SJSA1 (cell line): Measurements from ENCODE around the gene ALAS1. TPM values are rescaled to one million over a fixed set of nuclear protein-coding genes. Genes with fewer than 3 reads are reported as not detected.
"Not testable (repeated sequence)": the region's sequence is repeated elsewhere in the genome, so short reads cannot be mapped to it uniquely, and the experiment has no call there.

Source experiments
- DNase-seq, 2 experiments: peaks; one replicate each; pipeline ENCODE4 v3.0.0-alpha.2; 2015 to 2020; ENCODE audit warnings: low spot score in 2 of 2, low read depth in 1 of 2
- H3K27ac ChIP-seq: fragments of 250-450 bp; sonication (Bioruptor Pico); 2 replicates; pipeline ENCODE4 v1.5.1; 2020; ENCODE audit warnings: mild to moderate bottlenecking, moderate library complexity
- H3K27me3 ChIP-seq: fragments of 250-450 bp; sonication (Bioruptor Pico); replicated peaks from 2 replicates; pipeline ENCODE4 v1.5.1; 2020; ENCODE audit warnings: mild to moderate bottlenecking, moderate library complexity
- H3K36me3 ChIP-seq: fragments of 250-450 bp; sonication (Bioruptor Pico); 2 replicates; pipeline ENCODE4 v1.5.1; 2020; ENCODE audit warnings: mild to moderate bottlenecking
- H3K4me1 ChIP-seq: fragments of 250-450 bp; sonication (Bioruptor Pico); replicated peaks from 2 replicates; pipeline ENCODE4 v1.6.1; 2021; ENCODE audit warnings: mild to moderate bottlenecking
- H3K4me3 ChIP-seq: fragments of 250-450 bp; sonication (Bioruptor Pico); 2 replicates; pipeline ENCODE4 v1.5.1; 2020; ENCODE audit warnings: mild to moderate bottlenecking
- H3K9me3 ChIP-seq: fragments of 250-450 bp; sonication (Bioruptor Pico); replicated peaks from 2 replicates; pipeline ENCODE4 v1.5.1; 2020; ENCODE audit warnings: mild to moderate bottlenecking
- total RNA-seq: library from RNA; depleted of rRNA; stranded (reverse); fragments of >200 nt; shearing (Covaris generic); gene quantifications from 2 replicates; pipeline ENCODE4 v1.2.3, GENCODE V29; 2014; rRNA removed

Gene ALAS1
- 26.6 and 44.8 TPM in 2 replicates for total RNA-seq

- H3K27ac ChIP-seq, result peak within 1 kb of the TSS; percentile 31
- peak within 1 kb of the TSS; percentile 86 for H3K4me3 ChIP-seq
- DNase-seq, result peak; percentile 90 to 96
- H3K27me3 ChIP-seq, result no peaks in the 10 kb centered on the region
- peaks cover 36% of the 10 kb centered on the region for H3K4me1 ChIP-seq
- H3K36me3 ChIP-seq, result peaks cover 49% of the 10 kb centered on the region
- H3K9me3 ChIP-seq, result no peaks in the 10 kb centered on the region
Measured at GRCh38 chr3:52197842-52198625, at the start of gene ALAS1. TSS of gene ALAS1 (plus strand) at chr3:52198160. CDS start at chr3:52199242, 1,082 bp downstream.

- Histone ChIP-seq H3K4me1 (peaks cover 22% of the 10 kb centered on the region), H3K27ac (no peak overlapping the region), H3K36me3 (peaks cover 64% of the 10 kb centered on the region), H3K9me3 (no peaks in the 10 kb centered on the region), H3K4me3 (no peak overlapping the region), H3K27me3 (no peaks in the 10 kb centered on the region)
- no peak for DNase-seq
Measured at GRCh38 chr3:52149021-52149420, 48.9 kb upstream of the ALAS1 start.

GRCh38 chr3:52149726-52150125 is 48.2 kb upstream of the ALAS1 start:
- Histone ChIP-seq H3K36me3 (peaks cover 62% of the 10 kb centered on the region), H3K9me3 (no peaks in the 10 kb centered on the region), H3K4me1 (peaks cover 22% of the 10 kb centered on the region), H3K4me3 (no peak overlapping the region), H3K27ac (no peak overlapping the region), H3K27me3 (no peaks in the 10 kb centered on the region)
- DNase-seq, result no peak

- Histone ChIP-seq H3K27ac (no peak overlapping the region), H3K4me1 (peaks cover 26% of the 10 kb centered on the region), H3K27me3 (no peaks in the 10 kb centered on the region), H3K4me3 (no peak overlapping the region), H3K9me3 (no peaks in the 10 kb centered on the region), H3K36me3 (peaks cover 56% of the 10 kb centered on the region)
- DNase-seq, result no peak
Measured at GRCh38 chr3:52150357-52150756, 47.6 kb upstream of the ALAS1 start.

- no peak for DNase-seq
- Histone ChIP-seq H3K36me3 (peaks cover 51% of the 10 kb centered on the region), H3K27me3 (no peaks in the 10 kb centered on the region), H3K9me3 (no peaks in the 10 kb centered on the region), H3K27ac (no peak overlapping the region), H3K4me3 (no peak overlapping the region), H3K4me1 (peaks cover 26% of the 10 kb centered on the region)
Measured at GRCh38 chr3:52150860-52151259, 47.1 kb upstream of the ALAS1 start.

GRCh38 chr3:52151991-52152390 is 46.0 kb upstream of the ALAS1 start:
- not testable (repeated sequence) for H3K27me3 ChIP-seq, H3K4me3 ChIP-seq, H3K27ac ChIP-seq, H3K9me3 ChIP-seq, DNase-seq
- peaks cover 40% of the 10 kb centered on the region for H3K36me3 ChIP-seq
- H3K4me1 ChIP-seq, result peaks cover 26% of the 10 kb centered on the region

- Histone ChIP-seq H3K27me3 (no peaks in the 10 kb centered on the region), H3K27ac (peak overlapping the region; percentile 82), H3K9me3 (no peaks in the 10 kb centered on the region), H3K36me3 (peaks cover 34% of the 10 kb centered on the region), H3K4me1 (peaks cover 16% of the 10 kb centered on the region), H3K4me3 (peak overlapping the region; percentile 73)
- peak; percentile 64 to 67 for DNase-seq
Measured at GRCh38 chr3:52153389-52154096, 44.4 kb upstream of the ALAS1 start.

GRCh38 chr3:52154135-52155094 is 43.5 kb upstream of the ALAS1 start, which contains the start of gene POC1A:
TSS of gene POC1A (minus strand) at chr3:52154423. CDS start at chr3:52154372, 51 bp downstream.
- Histone ChIP-seq H3K27ac (peak within 1 kb of the TSS; percentile 82), H3K27me3 (no peaks in the 10 kb centered on the region), H3K4me3 (peak within 1 kb of the TSS; percentile 73), H3K9me3 (no peaks in the 10 kb centered on the region), H3K36me3 (peaks cover 26% of the 10 kb centered on the region), H3K4me1 (peaks cover 16% of the 10 kb centered on the region)
- peak; percentile 95 to 97 for DNase-seq

DNA sequence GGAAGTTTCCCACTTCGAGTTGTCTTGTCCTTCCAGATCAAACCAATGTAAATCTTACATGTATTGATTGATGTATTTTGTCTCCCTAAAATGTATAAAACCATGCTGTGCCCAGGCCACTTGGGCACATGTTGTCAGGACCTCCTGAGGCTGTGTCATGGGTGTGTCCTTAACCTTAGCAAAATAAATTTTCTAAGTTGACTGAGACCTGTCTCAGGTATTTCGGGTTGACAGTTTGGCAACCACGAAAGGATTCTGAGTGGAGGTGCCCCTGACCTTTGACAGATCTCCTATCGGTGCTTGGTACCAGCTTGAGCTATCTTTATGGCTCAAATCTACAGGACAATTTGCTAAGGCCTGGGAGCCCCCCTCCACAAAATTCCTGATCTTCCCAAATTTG is 42.0 kb upstream of the ALAS1 start:
- H3K9me3 ChIP-seq, result no peaks in the 10 kb centered on the region
- H3K36me3 ChIP-seq, result peaks cover 12% of the 10 kb centered on the region
- no peaks in the 10 kb centered on the region for H3K27me3 ChIP-seq
- no peak overlapping the region for H3K4me3 ChIP-seq
- H3K27ac ChIP-seq, result no peak overlapping the region
- no peak for DNase-seq
- peaks cover 16% of the 10 kb centered on the region for H3K4me1 ChIP-seq

- no peaks in the 10 kb centered on the region for H3K9me3 ChIP-seq
- DNase-seq, result no peak
- H3K36me3 ChIP-seq, result no peaks in the 10 kb centered on the region
- H3K4me1 ChIP-seq, result peaks cover 5% of the 10 kb centered on the region
- H3K27ac ChIP-seq, result no peak overlapping the region
- H3K27me3 ChIP-seq, result no peaks in the 10 kb centered on the region
- H3K4me3 ChIP-seq, result no peak overlapping the region
Measured at GRCh38 chr3:52159503-52159902, 38.5 kb upstream of the ALAS1 start.

DNA sequence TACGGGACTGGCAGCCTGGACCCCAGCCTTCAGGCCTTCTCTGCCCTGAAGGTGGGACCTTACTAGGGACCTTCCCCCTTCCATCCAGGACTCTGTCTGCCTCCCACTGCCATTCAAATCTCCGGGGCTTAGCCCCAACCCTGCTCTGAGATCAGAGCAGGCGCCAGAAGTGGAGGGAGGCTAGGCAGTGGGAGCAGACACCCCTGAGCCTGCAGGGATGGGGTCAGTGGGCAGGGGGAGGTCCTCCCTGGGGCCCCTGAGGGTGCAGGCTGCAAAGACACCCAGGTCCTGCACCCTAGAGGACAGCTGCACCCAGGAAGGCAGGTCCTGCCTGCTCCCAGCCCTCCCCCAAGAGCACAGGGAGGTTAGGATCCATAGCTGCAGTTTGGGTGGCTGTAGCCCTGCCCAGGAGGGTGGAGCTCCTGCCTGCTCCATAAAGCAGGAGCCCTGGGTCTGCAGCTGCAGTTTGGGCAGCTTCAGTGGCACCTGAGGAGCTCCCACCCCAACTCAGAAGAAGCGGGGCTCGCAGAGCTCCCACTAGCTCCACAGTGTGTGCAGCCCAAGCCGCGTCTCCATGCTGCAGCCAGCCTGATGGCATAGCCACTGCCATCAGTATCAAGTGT is 35.6 kb upstream of the ALAS1 start:
- H3K27me3 ChIP-seq, result no peaks in the 10 kb centered on the region
- no peaks in the 10 kb centered on the region for H3K4me1 ChIP-seq
- no peaks in the 10 kb centered on the region for H3K36me3 ChIP-seq
- no peak for DNase-seq
- no peak overlapping the region for H3K4me3 ChIP-seq
- no peaks in the 10 kb centered on the region for H3K9me3 ChIP-seq
- no peak overlapping the region for H3K27ac ChIP-seq

DNA sequence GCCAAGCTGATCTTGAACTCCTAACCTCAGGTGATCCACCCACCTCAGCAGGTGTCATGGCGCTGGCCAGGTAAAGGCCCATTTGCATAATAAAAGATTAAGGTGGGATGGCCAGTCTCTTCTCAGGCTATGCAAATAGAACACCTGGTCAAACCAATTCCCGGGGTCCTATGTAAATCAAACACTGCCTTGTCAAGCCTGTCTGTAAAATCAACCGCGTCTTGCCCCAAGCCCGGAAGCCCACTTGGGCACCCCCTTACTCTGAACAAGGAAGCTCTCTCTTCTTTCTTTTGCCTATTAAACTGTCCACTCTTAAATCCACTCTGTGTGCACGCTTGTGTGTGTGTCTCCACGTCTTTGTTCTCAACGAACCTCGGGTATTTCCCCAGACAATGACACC is 30.7 kb upstream of the ALAS1 start:
- peaks cover 18% of the 10 kb centered on the region for H3K4me1 ChIP-seq
- H3K27me3 ChIP-seq, result no peaks in the 10 kb centered on the region
- no peak overlapping the region for H3K4me3 ChIP-seq
- DNase-seq, result no peak
- H3K36me3 ChIP-seq, result no peaks in the 10 kb centered on the region
- H3K27ac ChIP-seq, result no peak overlapping the region
- no peaks in the 10 kb centered on the region for H3K9me3 ChIP-seq

DNA sequence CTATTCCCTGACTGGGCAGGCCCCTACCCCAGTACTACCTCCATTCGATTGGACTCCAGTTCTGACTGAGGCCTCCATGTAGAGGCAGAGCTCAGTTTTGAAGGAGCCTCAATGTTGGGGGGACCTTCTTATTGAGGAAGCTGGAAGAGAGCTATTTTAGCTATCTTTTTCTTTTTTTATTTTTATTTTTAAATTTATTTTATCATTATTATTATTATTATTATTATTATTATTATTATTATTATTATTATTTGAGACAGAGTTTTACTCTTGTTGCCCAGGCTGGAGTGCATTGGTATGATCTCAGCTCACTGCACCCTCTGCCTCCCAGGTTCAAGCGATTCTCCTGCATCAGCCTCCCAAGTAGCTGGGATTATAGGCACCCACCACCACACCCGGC is 27.7 kb upstream of the ALAS1 start:
- H3K4me1 ChIP-seq, result peaks cover 25% of the 10 kb centered on the region
- not testable (repeated sequence) for H3K27ac ChIP-seq, DNase-seq, H3K4me3 ChIP-seq, H3K27me3 ChIP-seq, H3K36me3 ChIP-seq, H3K9me3 ChIP-seq
